H1 (cell line): ENCODE results near the gene NMT2. TPM values are rescaled to one million over a fixed set of nuclear protein-coding genes. Genes with fewer than 3 reads are reported as not detected.

Source experiments
- CTCF ChIA-PET: fragments of 300-600 bp; sonication (Branson Sonifier 250); formaldehyde crosslinking; loops from one replicate; lab custom pipeline; 2021; ENCODE audit not compliant: partially characterized antibody; lab: Charles Lee
- POLR2A ChIA-PET: fragments of 300-600 bp; sonication (Branson Sonifier 250); formaldehyde crosslinking; loops from one replicate; lab custom pipeline; 2021; ENCODE audit warnings: inconsistent platforms; ENCODE audit not compliant: partially characterized antibody; lab: Charles Lee
- DNase-seq, 2 experiments: peaks; one replicate each; pipeline versions ENCODE4 v3.0.0 to v3.0.0-alpha.2; 2010 to 2022; ENCODE audit warnings: low spot score in 2 of 2, low read depth in 1 of 2, mixed read lengths in 1 of 2
- FAIRE-seq: peaks from 2 replicates; lab custom pipeline; 2011; peaks lifted over from hg19 to GRCh38; lab: Jason Lieb, UNC
- H2AFZ ChIP-seq: 2 replicates; pipeline ENCODE4 v1.8.1; 2012; ENCODE audit warnings: low read length, inconsistent platforms
- H2AK5ac ChIP-seq: 2 replicates; pipeline ENCODE4 v1.6.1; 2013; ENCODE audit warnings: low read depth, low read length
- H2BK120ac ChIP-seq: replicated peaks from 2 replicates; pipeline ENCODE3; 2013; ENCODE audit warnings: low read depth, low read length, inconsistent platforms
- H2BK12ac ChIP-seq: 2 replicates; pipeline ENCODE4 v1.6.1; 2013; ENCODE audit warnings: low read depth, low read length
- H2BK15ac ChIP-seq: 2 replicates; pipeline ENCODE4 v1.6.1; 2013; ENCODE audit warnings: low read length
- H2BK20ac ChIP-seq: 2 replicates; pipeline ENCODE4 v1.6.1; 2013; ENCODE audit warnings: low read length
- H2BK5ac ChIP-seq: 2 replicates; pipeline ENCODE4 v1.6.1; 2013; ENCODE audit warnings: low read depth, low read length
- H3K14ac ChIP-seq: 2 replicates; pipeline ENCODE4 v1.6.1; 2013; ENCODE audit warnings: inconsistent platforms; ENCODE audit not compliant: insufficient read length
- H3K18ac ChIP-seq: 2 replicates; pipeline ENCODE4 v1.6.1; 2013; ENCODE audit warnings: low read length; ENCODE audit errors: extremely low read depth
- H3K23ac ChIP-seq: 2 replicates; pipeline ENCODE4 v1.6.1; 2013; ENCODE audit warnings: inconsistent platforms; ENCODE audit not compliant: insufficient read length
- H3K23me2 ChIP-seq: 2 replicates; pipeline ENCODE4 v1.6.1; 2013; ENCODE audit warnings: low read depth, low read length
- H3K27ac ChIP-seq: 2 replicates; pipeline ENCODE4 v1.6.1; 2011; ENCODE audit warnings: low read depth, low read length, inconsistent platforms
- H3K27me3 ChIP-seq, 4 experiments: replicated peaks in 1 of 4; 1 replicate in 1 of 4; 2 replicates in 3 of 4; pipeline versions ENCODE4 v1.6.1 to v1.8.1; 2011 to 2013; ENCODE audit warnings: low read length in 3 of 4, mild to moderate bottlenecking in 3 of 4, inconsistent platforms in 2 of 4, mixed read lengths in 2 of 4, moderate library complexity in 1 of 4; ENCODE audit not compliant: control insufficient read depth in 3 of 4, insufficient read depth in 3 of 4; ENCODE audit errors: extremely low read depth in 1 of 4
- H3K36me3 ChIP-seq, 4 experiments: 2 replicates each; pipeline versions ENCODE4 v1.6.1 to v1.8.1; 2011 to 2013; ENCODE audit warnings: mild to moderate bottlenecking in 4 of 4, low read length in 3 of 4, moderate library complexity in 2 of 4, control low read depth in 1 of 4, inconsistent platforms in 1 of 4; ENCODE audit not compliant: insufficient read depth in 4 of 4, control insufficient read depth in 2 of 4
- H3K4ac ChIP-seq: replicated peaks from 2 replicates; pipeline ENCODE3; 2013; ENCODE audit warnings: low read length, low read depth, mixed read lengths, inconsistent platforms; ENCODE audit not compliant: insufficient read length
- H3K4me1 ChIP-seq, 4 experiments: replicated peaks in 1 of 4; 1 replicate in 1 of 4; 2 replicates in 3 of 4; pipeline versions ENCODE4 v1.6.1 to v1.8.1; 2011 to 2013; ENCODE audit warnings: low read length in 3 of 4, inconsistent platforms in 2 of 4, mixed read lengths in 1 of 4; ENCODE audit not compliant: insufficient read depth in 4 of 4, control insufficient read depth in 3 of 4
- H3K4me2 ChIP-seq, 2 experiments: 2 replicates each; pipeline versions ENCODE4 v1.6.1 to v1.8.1; 2011 to 2013; ENCODE audit warnings: low read depth in 2 of 2, low read length in 2 of 2, control low read depth in 1 of 2, inconsistent platforms in 1 of 2, mild to moderate bottlenecking in 1 of 2; ENCODE audit not compliant: insufficient read depth in 1 of 2
- H3K4me3 ChIP-seq, 4 experiments: fragments of 200-600, 300-600 bp in 1 of 4; sonication (generic), shearing (Covaris generic), sonication (Bioruptor Twin) in 1 of 4; 2 replicates each; pipeline versions ENCODE4 v1.5.1 to v1.8.1; 2011 to 2016; ENCODE audit warnings: low read length in 4 of 4, low read depth in 3 of 4, control low read depth in 2 of 4, inconsistent platforms in 2 of 4, mild to moderate bottlenecking in 2 of 4, mixed read lengths in 1 of 4, moderate library complexity in 1 of 4; ENCODE audit not compliant: insufficient read depth in 2 of 4; ENCODE audit errors: extremely low read depth in 1 of 4
- H3K56ac ChIP-seq: replicated peaks from 2 replicates; pipeline ENCODE3; 2013; ENCODE audit warnings: low read depth, mild to moderate bottlenecking, mixed read lengths, low read length, inconsistent platforms; ENCODE audit not compliant: insufficient read length
- H3K79me1 ChIP-seq: 2 replicates; pipeline ENCODE4 v1.6.1; 2013; ENCODE audit warnings: low read depth, low read length, control low read depth
- H3K79me2 ChIP-seq, 2 experiments: 2 replicates each; pipeline versions ENCODE4 v1.6.1 to v1.8.1; 2012 to 2013; ENCODE audit warnings: low read length in 2 of 2, mild to moderate bottlenecking in 2 of 2, inconsistent platforms in 1 of 2; ENCODE audit not compliant: insufficient read depth in 2 of 2, control insufficient read depth in 1 of 2
- H3K9ac ChIP-seq, 4 experiments: replicated peaks in 1 of 4; 1 replicate in 1 of 4; 2 replicates in 3 of 4; pipeline versions ENCODE4 v1.6.1 to v1.8.1; 2011 to 2013; ENCODE audit warnings: low read depth in 3 of 4, low read length in 3 of 4, control low read depth in 2 of 4, mild to moderate bottlenecking in 2 of 4, moderate library complexity in 2 of 4, inconsistent platforms in 1 of 4; ENCODE audit errors: extremely low read depth in 1 of 4
- H3K9me3 ChIP-seq, 2 experiments: 2 replicates each; pipeline versions ENCODE4 v1.6.1 to v1.8.1; 2012 to 2013; ENCODE audit warnings: mild to moderate bottlenecking in 2 of 2, moderate library complexity in 2 of 2, control low read depth in 1 of 2, inconsistent platforms in 1 of 2, low read depth in 1 of 2, low read length in 1 of 2, mixed read lengths in 1 of 2; ENCODE audit not compliant: insufficient read depth in 2 of 2
- H4K20me1 ChIP-seq, 2 experiments: replicated peaks in 1 of 2; 2 replicates each; pipeline versions ENCODE3 to v1.8.1; 2011 to 2013; ENCODE audit warnings: inconsistent platforms in 2 of 2, low read length in 2 of 2, mild to moderate bottlenecking in 1 of 2; ENCODE audit not compliant: insufficient read depth in 2 of 2, control insufficient read depth in 1 of 2
- H4K5ac ChIP-seq: 2 replicates; pipeline ENCODE4 v1.6.1; 2013; ENCODE audit warnings: low read length, low read depth, mixed read lengths, inconsistent platforms; ENCODE audit not compliant: insufficient read length
- H4K8ac ChIP-seq: 2 replicates; pipeline ENCODE4 v1.8.0; 2013; ENCODE audit warnings: mild to moderate bottlenecking, moderate library complexity, low read length, inconsistent platforms; ENCODE audit not compliant: insufficient read depth; ENCODE audit errors: extremely low read depth
- H4K91ac ChIP-seq: replicated peaks from 2 replicates; pipeline ENCODE3; 2013; ENCODE audit warnings: low read length, mixed read lengths, inconsistent platforms; ENCODE audit not compliant: insufficient read length
- HDAC6 ChIP-seq: IDR thresholded peaks from one replicate; pipeline ENCODE4 v1.7.1; 2012; ENCODE audit warnings: low read depth, mild to moderate bottlenecking, inconsistent platforms, low read length, moderate library complexity
- MAX ChIP-seq: IDR thresholded peaks from 2 replicates; pipeline ENCODE4 v1.6.1; 2012; ENCODE audit warnings: inconsistent platforms
- WGBS, 2 experiments: shearing (Covaris generic) in 1 of 2; methylation state at CpG; one replicate each; pipeline versions ENCODE4 v1.1.6 to v1.1.7; 2013 to 2015; ENCODE audit warnings: low lambda C conversion rate in 2 of 2, mixed read lengths in 2 of 2, inconsistent platforms in 1 of 2, low coverage in 1 of 2, missing lambda C conversion rate in 1 of 2; ENCODE audit not compliant: insufficient replicate concordance in 2 of 2, insufficient coverage in 1 of 2, insufficient read length in 1 of 2; ENCODE audit errors: extremely low coverage in 1 of 2, missing lambda C conversion rate in 1 of 2; 5-methylcytosine and 5-hydroxymethylcytosine counted together
- polyA plus RNA-seq, 7 experiments: library from polyadenylated mRNA; depleted of rRNA in 3 of 7; stranded (reverse) in 5 of 7; unstranded in 2 of 7; fragments of >200 nt in 5 of 7; fragments of 200-250 nt in 2 of 7; gene quantifications; 1 replicate in 5 of 7; 2 replicates in 1 of 7; 4 replicates in 1 of 7; pipeline versions ENCODE4 v1.2.1 to v1.2.3, GENCODE V29; 2011 to 2013; ENCODE audit warnings: missing spikeins in 2 of 7, mixed read lengths in 2 of 7
- total RNA-seq: library from RNA; stranded (reverse); fragmentation: NEBNext Ultra II Directional; extraction: Animal tissue kit (Norgen Biotek cat#: 25700); gene quantifications from 2 replicates; pipeline ENCODE4 v1.2.1, GENCODE V29; 2021

Gene NMT2
- total and polyA plus RNA-seq, 2 of the 8 experiments (the other 6 are each of a cell fraction or from before 2014, with no cell fraction given), result 4.4 to 15.4 TPM

GRCh38 chr10:15183689-15184481 lies 15.4 kb upstream of the NMT2 start:
- Histone ChIP-seq H3K23ac (no peak overlapping the region), H3K14ac (no peak overlapping the region), H4K20me1 (no peaks in the 10 kb centered on the region), H3K9me3 (no peaks in the 10 kb centered on the region), H2BK20ac (no peak overlapping the region), H3K56ac (no peak overlapping the region), H4K5ac (no peak overlapping the region), H2BK12ac (no peak overlapping the region), H4K91ac (no peak overlapping the region), H3K27me3 (no peaks in the 10 kb centered on the region), H3K36me3 (no peaks in the 10 kb centered on the region), H3K18ac (no peak overlapping the region), H3K4ac (no peak overlapping the region), H4K8ac (no peak overlapping the region), H3K23me2 (no peaks in the 10 kb centered on the region), H3K27ac (no peak overlapping the region), H2AK5ac (no peak overlapping the region), H3K4me3 (no peak overlapping the region), H3K4me2 (no peak overlapping the region), H2BK5ac (no peak overlapping the region), H3K9ac (no peak overlapping the region), H2BK120ac (no peak overlapping the region), H2BK15ac (no peak overlapping the region), H3K79me1 (no peaks in the 10 kb centered on the region), H3K4me1 (no peaks in the 10 kb centered on the region), H3K79me2 (no peaks in the 10 kb centered on the region), H2AFZ (no peak overlapping the region)
- CTCF ChIA-PET, result no interaction called here
- 90% methylated on average over 11 of the region's 11 CpGs; no CpG with 5 or more reads in 1 of the 2 experiments for WGBS, 2 experiments
- POLR2A ChIA-PET, result no interaction called here
- FAIRE-seq, result no peak
- no peak for DNase-seq
- TF ChIP-seq MAX, result no peak
- no peak for TF ChIP-seq HDAC6
